HG02852 (cell line): ENCODE measurements around the gene NBEA.
"Not testable (repeated sequence)": the region's sequence is repeated elsewhere in the genome, so short reads cannot be mapped to it uniquely, and the experiment has no call there.

ENCODE experiments used
- ATAC-seq: cut with Tn5 transposase; IDR thresholded peaks from one replicate; pipeline ENCODE4 v1.9.1; 2021; ENCODE audit warnings: mild to moderate bottlenecking, moderate library complexity; ENCODE audit not compliant: unreplicated experiment

The NBEA gene

GRCh38 chr13:35365883-35366282, 423.8 kb downstream of the NBEA start:
- ATAC-seq: no peak

DNA sequence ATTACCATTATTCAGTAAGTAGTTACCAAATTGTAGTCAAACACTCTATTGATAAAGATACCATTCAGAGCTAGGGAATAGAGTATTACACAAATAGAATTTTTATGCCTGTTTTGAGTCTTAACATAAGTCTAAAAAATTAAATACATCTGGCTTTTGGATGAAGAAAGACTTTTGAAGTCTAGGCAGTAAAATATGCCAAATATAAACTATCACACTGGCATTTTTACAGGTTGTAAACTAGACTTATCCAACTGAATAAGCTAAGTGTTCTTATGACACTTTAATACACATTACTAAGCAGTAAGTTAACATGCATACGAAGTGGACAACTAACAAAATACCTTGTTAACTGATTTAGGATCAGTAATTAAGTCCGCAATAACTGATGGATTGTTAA, 425.5 kb downstream of the NBEA start:
- ATAC-seq: no peak

DNA sequence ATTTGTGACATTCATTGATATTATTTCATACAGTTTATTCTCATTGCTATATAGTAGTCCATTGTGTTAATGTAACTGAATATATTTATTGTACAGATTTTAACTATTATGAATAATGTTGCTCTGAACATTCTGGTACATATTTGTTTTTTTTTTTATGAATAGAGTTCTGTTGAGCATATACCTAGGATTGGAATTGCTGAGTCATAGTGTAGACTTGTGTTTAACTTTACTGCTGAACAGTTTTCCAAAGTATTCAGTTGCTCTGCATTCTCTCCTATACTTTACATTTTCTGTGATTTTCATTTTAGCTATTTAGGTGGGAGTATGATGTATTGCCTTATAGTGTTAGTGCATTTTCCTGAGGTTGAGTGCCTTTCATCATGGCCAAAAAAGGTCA, 436.9 kb downstream of the NBEA start:
- no peak for ATAC-seq

- ATAC-seq: no peak
These were observed 437.6 kb downstream of the NBEA start for GRCh38 chr13:35379663-35380062.

DNA sequence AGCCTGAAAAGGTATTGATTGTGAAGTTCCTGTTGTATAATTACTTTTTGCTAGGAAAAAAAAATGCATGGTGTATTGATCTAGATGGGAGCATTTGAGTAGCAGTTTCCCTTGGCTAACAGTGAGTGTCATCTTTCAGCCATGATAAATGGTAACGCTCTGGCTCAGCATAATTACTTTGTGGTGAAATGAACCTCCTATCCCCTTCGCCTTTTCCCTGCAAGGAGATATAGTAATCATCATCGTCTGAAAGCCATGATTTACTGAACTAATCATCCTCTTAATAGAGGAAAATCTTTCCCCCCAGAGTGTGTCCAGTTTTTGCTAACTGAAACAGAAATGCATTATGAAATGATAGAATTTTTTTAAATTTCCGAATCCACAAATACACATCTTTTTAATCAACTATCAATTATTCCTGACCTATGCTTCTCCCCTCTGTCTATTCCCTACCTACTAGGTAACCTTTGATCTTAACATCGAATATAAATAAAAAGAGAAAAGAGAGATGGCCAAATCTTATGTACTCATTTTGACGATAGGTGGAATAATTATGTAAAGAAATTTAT, 445.7 kb downstream of the NBEA start:
- ATAC-seq: no peak

DNA sequence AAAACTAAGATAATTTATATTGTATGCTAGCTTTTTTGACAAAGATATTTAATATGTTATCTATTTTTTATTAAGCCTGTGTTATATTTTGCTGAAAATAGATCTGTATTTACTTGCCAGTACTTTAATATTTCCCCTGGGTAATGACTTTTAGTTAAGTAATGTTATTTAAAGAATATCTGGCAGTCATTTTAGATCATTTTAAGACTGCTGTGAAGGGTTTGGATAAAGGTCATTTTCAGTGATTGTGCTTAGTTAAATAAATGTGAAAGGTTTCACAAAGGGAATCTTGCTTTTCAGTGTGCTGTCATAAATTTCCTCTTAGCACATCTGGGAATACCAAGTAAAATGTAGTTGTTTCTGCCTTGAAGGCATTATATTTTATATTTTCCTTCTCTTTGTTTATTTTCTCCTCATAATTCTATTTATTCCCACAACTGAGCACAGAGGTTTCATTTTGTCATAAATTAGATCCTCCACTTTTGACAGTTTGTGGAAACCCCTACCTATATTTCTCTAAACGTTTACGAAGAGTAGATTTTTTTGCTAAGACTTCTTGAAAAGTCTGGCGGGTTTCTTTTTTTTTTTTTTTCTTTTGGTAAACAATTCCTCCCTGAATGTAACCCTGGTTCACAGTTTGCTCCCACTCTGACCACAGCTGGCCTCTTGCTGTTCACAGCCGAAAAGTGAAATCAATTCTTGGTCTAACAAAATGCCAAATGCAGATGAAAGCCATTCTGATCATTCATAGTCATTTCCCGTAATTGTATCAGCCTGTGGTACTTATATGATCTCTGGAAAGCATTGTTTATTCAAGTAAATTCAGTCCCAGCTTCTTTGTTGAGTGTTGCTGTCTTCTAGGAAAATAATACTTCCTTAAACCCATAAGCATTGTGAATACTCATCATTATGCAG, 446.6 kb downstream of the NBEA start:
- ATAC-seq: no peak

GRCh38 chr13:35389535-35389934, 447.5 kb downstream of the NBEA start:
- no peak for ATAC-seq

DNA sequence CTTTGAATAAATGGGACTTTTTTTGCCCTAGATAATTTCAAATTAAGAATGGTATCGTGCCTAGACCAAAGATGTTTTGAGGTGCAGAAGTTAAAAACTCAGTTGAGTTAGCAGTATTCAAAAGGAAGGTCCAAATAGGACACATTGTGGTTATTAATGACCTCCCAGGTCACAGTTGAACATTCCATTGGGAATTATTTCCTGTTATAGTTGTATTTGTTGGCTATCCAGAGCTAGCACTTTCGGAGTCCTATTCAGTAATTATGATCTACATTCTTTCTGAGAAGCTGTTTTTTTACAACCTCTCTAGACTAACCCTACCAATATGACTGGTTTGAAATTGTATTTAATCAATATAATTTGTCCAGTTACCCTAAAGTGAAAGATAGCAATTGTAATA, 450.7 kb downstream of the NBEA start:
- ATAC-seq: no peak

DNA sequence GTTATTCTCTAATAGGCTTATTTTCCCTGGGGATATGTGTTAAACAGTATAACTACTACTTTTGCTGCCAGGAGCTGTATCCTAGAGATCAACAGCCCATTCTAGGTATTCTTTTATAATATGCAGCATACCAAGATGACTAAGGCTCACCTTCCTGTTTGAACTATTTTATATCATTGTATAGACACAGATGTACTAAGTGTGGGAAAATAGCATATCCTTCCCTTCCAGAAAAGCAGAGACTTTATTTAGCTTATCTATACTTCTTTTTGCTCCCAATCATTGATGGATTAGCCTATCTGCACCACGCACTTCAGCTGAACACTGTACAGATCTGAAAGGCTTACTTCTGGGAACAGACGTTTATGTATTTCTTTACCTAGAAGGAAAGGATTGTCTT, 451.8 kb downstream of the NBEA start:
- ATAC-seq: no peak

DNA sequence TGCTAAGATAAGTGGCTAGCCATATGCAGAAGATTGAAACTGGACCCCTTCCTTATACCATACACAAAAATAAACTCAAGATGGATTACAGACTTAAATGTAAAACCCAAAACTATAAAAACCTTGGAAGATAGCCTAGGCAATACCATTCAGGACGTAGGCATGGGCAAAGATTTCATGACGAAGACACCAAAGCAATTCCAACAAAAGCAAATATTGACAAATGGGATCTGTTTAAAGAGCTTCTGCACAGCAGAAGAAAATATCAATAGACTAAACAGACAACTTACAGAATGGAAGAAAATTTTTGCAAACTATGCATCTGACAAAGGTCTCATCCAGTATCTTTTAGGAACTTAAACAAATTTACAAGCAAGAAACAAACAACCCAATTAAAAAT, 466.2 kb downstream of the NBEA start:
- not testable (repeated sequence) for ATAC-seq

GRCh38 chr13:35411059-35411744, 469.1 kb downstream of the NBEA start:
- no peak for ATAC-seq

GRCh38 chr13:35448465-35448864, 506.4 kb downstream of the NBEA start:
- no peak for ATAC-seq

DNA sequence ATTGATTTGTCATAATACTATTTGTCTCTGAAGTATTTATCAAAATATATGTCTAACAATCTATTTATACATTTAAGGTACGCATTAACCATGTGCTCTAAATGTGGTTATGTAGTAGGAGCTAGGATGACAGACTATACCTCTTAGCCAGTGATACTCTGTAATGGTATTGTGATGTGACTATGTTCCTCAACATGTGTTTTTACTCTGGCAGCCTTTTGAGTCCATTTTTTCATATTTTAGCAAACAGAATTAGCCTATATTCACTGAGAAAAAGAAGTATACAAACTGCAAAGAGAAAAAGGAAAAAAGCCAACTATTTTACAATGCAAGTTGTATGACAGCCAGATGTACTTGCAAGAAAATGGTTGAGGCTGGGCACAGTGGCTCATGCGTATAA, 507.8 kb downstream of the NBEA start:
- no peak for ATAC-seq

GRCh38 chr13:35455022-35455421, 513.0 kb downstream of the NBEA start:
- no peak for ATAC-seq

DNA sequence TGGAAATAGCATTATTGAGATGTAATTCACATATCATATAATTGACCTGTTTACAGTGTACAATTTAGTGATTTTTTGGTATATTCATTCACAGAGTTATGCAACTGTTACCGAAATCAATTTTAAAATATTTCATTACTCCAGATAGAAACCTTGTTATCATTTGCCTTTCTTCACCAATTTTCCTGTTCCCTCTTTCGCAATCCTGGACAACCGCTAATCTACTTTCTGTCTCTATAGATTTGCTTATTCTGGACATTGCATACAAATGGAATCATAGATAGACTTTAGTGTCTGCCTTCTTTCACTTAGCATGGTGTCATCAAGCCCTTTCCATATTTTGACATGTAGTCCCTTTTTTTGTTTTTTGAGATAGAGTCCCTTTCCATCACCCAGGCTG, 515.2 kb downstream of the NBEA start:
- no peak for ATAC-seq

- ATAC-seq: no peak
These were observed 518.0 kb downstream of the NBEA start for GRCh38 chr13:35460061-35460460.

DNA sequence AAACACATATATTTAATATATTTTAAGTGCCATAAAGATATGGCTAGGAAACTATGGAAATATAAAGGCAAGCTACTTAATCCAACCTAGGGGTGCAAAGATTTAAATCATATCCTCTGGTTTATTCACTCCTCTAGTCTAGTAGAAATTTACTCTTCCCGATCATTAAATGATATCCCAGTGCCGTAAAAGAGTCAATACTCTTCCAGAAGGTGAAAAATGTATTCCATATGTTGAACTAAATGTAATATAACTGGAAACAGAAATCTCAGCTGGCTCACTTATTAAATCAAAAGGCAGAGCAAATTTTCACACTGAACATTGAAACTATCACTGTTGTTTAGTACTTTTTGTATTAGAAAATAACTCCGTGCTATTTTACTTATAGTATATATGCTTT, 523.3 kb downstream of the NBEA start:
- no peak for ATAC-seq

GRCh38 chr13:35468195-35468594, 526.1 kb downstream of the NBEA start:
- no peak for ATAC-seq

DNA sequence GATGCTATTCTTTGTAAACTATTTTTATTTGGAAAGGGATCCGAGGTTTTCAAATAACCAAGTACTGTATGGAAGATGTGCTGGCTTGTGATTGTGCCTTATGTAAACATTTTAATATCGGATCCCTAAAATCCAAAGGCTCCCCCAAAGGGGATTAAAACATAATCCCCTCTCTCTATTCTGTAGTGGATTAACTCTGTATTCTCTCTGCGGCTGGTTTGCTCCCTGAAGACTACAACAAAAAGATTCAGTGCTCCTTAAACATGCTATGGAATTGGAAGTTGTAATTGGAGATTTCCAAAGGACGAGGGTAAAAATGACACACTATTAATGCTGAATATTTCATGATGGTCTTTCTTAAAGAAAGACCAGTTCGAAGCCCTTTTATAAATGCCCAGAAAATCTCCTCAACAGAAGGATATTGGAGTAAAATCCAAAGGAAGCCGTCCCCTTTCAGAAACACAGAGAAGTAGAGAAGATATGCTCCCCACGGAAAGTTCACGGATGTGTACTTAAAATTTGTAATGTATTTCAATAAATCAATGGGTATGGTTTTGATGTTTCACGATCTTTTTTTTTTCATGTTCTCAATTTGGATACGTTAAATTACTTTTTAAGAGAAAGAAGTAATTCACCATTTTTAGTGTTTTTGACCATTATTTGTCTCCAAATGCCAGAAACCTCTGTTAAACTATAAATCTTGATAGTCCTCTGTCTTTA, 527.9 kb downstream of the NBEA start:
- no peak for ATAC-seq

DNA sequence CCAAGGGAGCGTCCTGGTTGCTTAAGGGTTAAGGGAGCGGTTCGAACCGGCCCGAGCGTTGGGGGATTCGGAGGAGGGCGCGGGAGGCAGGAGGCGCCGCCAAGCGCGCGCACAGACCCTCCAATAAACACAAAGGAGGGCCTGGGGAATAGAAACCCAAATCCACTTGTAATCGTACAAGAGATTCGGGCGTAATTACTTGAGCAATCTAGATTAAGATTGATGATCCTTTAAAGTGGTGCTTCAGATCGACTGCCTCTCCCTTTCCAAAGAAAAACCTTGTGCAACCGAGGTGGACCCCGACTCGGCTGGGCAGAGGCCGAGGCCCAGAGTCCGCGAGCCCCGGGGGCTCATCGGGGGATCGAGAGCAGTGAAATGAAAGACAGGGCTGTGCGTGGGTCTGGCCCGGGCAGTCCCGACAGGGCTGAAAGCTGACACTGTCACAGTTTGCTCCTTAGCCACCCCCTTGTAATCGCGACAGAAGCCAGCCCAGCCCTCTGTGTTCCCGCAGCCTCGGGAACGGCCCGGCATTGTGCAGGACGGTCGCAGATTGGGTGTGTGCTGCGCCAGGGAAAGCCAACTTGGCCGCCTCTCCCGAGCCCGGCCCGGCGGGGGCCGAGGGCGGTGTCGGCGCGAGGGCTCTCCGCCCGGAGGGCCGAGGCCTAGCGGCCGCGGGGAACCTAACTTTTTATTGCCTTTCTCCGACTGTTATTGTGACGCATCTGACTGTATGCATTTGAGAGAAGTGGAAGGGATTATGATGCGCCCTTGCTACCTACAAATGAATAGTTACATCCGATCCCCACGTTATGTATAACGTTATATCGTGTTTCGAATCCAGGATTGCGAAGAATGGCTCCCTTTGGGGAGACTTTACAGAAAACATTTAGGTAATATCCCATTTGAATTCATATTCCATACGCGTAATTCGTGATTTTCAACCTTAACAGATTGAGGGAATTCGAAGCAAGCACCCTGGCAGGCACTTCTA, 528.9 kb downstream of the NBEA start:
- ATAC-seq: no peak
